DND-41 (cell line): ENCODE results near the gene APOC1.
"Not testable (repeated sequence)": the region's sequence is repeated elsewhere in the genome, so short reads cannot be mapped to it uniquely, and the experiment has no call there.

Experiments used
- EZH2 ChIP-seq: IDR thresholded peaks from 3 replicates; pipeline ENCODE4 v1.6.1; 2012; ENCODE audit warnings: borderline replicate concordance, low read depth, mild to moderate bottlenecking, moderate library complexity, low read length, inconsistent platforms; ENCODE audit not compliant: severe bottlenecking
- TF ChIP-seq, protein P1 (sequence below): IDR thresholded peaks from 2 replicates; pipeline ENCODE4 v1.5.1; 2012; ENCODE audit warnings: borderline replicate concordance, low read length, moderate library complexity, mild to moderate bottlenecking; ENCODE audit not compliant: poor library complexity, severe bottlenecking; ENCODE audit errors: extremely low read depth

DNA sequence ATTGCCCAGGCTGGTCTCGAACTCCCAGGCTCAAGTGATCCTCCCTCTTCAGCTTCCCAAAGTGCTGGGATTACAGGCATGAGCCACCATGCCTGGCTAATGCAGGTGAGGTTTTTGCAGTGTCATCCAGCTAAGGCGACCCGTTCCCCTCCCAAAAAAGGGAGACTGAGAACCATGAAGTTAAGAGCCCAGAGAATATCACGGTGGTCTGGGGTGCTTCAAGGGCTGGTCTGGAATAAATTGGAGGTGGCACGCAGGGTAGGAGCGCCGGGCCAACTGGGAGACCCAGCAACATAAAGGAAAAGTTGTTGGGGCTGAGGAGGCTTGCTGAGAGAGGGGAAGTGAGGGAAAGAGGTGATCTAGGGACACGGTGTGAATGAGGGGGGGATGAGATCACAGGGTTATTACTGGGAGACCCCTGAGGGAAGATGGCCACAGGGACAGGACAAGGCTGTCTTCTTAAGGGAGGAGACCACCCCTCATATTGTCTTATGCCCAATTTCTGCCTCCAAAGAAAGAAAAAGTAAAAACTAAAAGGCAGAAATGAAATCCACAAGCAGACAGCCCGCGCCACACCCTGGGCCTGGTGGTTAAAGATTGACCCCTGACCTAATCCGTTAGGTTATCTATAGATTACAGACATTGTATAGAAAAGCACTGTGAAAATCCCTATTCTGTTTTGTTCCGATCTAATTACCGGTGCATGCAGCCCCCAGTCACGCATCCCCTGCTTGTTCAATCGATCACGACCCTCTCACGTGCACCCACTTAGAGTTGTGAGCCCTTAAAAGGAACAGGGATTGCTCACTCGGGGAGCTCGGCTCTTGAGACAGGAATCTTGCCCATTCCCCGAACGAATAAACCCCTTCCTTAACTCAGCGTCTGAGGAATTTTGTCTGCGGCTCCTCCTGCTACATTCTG is 636 bp upstream of the APOC1 start:
- TF ChIP-seq, protein P1, sequence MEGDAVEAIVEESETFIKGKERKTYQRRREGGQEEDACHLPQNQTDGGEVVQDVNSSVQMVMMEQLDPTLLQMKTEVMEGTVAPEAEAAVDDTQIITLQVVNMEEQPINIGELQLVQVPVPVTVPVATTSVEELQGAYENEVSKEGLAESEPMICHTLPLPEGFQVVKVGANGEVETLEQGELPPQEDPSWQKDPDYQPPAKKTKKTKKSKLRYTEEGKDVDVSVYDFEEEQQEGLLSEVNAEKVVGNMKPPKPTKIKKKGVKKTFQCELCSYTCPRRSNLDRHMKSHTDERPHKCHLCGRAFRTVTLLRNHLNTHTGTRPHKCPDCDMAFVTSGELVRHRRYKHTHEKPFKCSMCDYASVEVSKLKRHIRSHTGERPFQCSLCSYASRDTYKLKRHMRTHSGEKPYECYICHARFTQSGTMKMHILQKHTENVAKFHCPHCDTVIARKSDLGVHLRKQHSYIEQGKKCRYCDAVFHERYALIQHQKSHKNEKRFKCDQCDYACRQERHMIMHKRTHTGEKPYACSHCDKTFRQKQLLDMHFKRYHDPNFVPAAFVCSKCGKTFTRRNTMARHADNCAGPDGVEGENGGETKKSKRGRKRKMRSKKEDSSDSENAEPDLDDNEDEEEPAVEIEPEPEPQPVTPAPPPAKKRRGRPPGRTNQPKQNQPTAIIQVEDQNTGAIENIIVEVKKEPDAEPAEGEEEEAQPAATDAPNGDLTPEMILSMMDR: not testable (repeated sequence)
- not testable (repeated sequence) for TF ChIP-seq EZH2
